Colon (tissue), 2 donors: Measurements from ENCODE around the gene SULT1A1.

ENCODE experiments used
- FAIRE-seq: peaks from 2 replicates; lab custom pipeline; 2012; peaks lifted over from hg19 to GRCh38; lab: Jason Lieb, UNC
- donor health status: control.
- donor health status: control.

The SULT1A1 gene

DNA sequence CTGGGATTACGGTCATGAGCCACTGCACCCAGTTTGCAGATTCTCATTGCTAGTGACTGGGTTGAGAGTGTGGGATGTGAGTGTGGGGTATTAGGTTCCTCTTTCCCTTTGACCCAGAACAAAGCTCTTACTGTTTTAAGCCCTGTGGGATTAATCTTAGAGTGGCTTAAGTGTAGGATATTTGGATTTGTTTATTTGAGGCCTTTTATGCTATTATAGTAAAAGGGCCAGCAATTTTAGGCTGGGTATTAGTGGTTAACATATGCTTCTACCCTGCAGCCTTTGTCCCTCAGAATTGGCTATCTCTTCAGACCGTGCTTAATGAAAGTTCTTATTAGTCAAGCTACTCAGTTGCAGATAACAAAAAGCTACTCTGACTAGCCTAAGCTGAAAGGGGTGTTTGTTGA, 52.9 kb downstream of the SULT1A1 start:
- FAIRE-seq, result no peak

DNA sequence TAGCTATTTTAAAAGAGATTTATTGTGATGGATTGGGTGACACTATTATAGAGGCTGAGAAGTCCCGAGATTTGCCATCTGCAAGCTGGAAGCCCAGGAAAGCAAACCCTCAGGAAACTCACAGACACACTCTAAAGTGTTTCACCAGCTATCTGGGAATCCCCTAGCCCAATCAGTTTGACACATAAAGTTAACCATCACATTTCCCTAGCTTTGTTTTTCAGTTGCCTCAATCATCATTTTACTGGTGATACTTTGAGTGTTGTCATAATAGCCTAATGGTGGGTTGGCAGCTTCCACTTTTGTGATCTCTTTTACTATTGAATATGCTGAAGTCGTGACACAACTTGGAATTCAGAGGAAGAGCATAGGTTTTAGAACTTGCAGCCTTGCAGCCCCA, 54.3 kb downstream of the SULT1A1 start:
- FAIRE-seq, result no peak
